Panc1 (cell line): ENCODE results near the gene LRMDA.

Experiments used
- POLR2AphosphoS5 ChIP-seq: IDR thresholded peaks from 2 replicates; pipeline ENCODE4 v1.6.1; 2012; ENCODE audit warnings: mild to moderate bottlenecking, low read depth, low read length, moderate library complexity
- TCF7L2 ChIP-seq: IDR thresholded peaks from 2 replicates; pipeline ENCODE4 v1.6.1; 2011; ENCODE audit warnings: mild to moderate bottlenecking, low read depth, low read length, inconsistent platforms
- TF ChIP-seq, protein P1 (sequence below): fragments of 450-650 bp; IDR thresholded peaks from 2 replicates; pipeline ENCODE4 v1.5.1; 2017; ENCODE audit warnings: mild to moderate bottlenecking

DNA sequence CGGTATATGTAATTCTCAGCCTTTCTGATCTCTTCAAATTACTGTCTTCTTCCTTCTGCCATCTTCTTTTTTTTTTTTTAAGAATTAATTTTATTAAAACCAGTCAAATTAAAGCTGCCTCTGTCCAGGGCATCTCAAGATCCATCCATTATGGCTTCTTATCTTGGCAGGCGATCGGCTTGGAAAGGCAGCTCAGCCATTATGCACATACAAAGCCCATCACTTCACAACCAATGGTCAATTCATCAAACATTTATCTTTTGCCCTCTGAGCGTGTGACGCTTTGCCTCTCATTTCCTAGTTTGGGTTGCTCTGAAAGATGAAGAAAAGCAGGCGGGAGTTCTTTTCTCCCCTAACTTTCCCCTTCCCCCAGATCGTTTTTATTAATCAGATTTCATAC is 591.6 kb downstream of the LRMDA start:
- TF ChIP-seq, protein P1, sequence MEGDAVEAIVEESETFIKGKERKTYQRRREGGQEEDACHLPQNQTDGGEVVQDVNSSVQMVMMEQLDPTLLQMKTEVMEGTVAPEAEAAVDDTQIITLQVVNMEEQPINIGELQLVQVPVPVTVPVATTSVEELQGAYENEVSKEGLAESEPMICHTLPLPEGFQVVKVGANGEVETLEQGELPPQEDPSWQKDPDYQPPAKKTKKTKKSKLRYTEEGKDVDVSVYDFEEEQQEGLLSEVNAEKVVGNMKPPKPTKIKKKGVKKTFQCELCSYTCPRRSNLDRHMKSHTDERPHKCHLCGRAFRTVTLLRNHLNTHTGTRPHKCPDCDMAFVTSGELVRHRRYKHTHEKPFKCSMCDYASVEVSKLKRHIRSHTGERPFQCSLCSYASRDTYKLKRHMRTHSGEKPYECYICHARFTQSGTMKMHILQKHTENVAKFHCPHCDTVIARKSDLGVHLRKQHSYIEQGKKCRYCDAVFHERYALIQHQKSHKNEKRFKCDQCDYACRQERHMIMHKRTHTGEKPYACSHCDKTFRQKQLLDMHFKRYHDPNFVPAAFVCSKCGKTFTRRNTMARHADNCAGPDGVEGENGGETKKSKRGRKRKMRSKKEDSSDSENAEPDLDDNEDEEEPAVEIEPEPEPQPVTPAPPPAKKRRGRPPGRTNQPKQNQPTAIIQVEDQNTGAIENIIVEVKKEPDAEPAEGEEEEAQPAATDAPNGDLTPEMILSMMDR: no peak
- TF ChIP-seq POLR2AphosphoS5 (no peak), TCF7L2 (no peak)
